HEK293T (cell line): ENCODE data around the gene RBM10.

ENCODE experiments used
- ARNT ChIP-seq: fragments of 450-650 bp; IDR thresholded peaks from 2 replicates; pipeline ENCODE4 v1.6.1; 2017; ENCODE audit warnings: mild to moderate bottlenecking
- BHLHE40 ChIP-seq: fragments of 450-650 bp; IDR thresholded peaks from 2 replicates; pipeline ENCODE4 v1.6.1; 2016; ENCODE audit warnings: mild to moderate bottlenecking, moderate library complexity, borderline replicate concordance
- HDGF ChIP-seq: fragments of 450-650 bp; IDR thresholded peaks from 2 replicates; pipeline ENCODE4 v1.6.1; 2017; ENCODE audit warnings: antibody characterized with exemption, borderline replicate concordance
- NFRKB ChIP-seq: fragments of 450-650 bp; IDR thresholded peaks from 2 replicates; pipeline ENCODE4 v1.6.1; 2016; ENCODE audit warnings: mild to moderate bottlenecking, moderate library complexity
- PKNOX1 ChIP-seq: fragments of 450-650 bp; IDR thresholded peaks from 2 replicates; pipeline ENCODE4 v1.6.1; 2016
- SP1 ChIP-seq: fragments of 450-650 bp; IDR thresholded peaks from 2 replicates; pipeline ENCODE4 v1.6.1; 2017
- SUZ12 ChIP-seq: fragments of 450-650 bp; IDR thresholded peaks from 2 replicates; pipeline ENCODE4 v1.6.1; 2016; ENCODE audit warnings: mild to moderate bottlenecking
- TARDBP ChIP-seq: fragments of 450-650 bp; IDR thresholded peaks from 2 replicates; pipeline ENCODE4 v1.6.1; 2016
- ZNF384 ChIP-seq: fragments of 450-650 bp; IDR thresholded peaks from 2 replicates; pipeline ENCODE4 v1.6.1; 2016

DNA sequence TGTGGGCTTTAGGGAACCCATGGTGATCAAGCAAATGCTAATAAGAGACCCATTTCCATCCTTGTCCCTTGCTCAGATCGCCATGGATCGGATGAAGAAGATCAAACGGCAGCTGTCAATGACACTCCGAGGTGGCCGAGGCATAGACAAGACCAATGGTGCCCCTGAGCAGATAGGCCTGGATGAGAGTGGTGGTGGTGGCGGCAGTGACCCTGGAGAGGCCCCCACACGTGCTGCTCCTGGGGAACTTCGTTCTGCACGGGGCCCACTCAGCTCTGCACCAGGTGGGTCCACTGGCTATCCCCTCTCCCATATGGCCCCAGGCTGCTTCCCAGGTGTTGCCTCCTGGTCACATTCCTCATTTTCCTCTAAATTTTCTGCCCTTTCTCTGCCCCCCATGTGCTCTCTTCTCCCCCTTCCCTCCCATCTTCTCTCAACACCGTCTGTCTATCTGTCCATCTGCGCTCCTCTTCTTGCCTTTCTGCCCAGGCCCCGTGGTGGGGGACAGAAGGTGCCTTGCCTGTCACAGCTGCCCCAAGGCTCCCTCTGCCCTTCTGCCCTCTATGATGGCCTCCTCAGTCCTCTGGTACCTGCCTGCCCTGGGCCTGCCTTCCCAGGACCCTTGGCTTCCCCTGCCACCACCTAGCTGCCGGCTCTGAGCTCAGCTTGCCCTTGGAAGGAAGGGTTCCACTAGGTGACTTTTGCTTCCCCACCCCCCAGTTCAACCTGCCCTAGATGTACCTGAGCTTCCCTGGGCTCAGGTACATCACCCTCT is 78.6 kb downstream of the RBM10 start:
- TF ChIP-seq SP1 = no peak
- no peak for TF ChIP-seq BHLHE40
- TF ChIP-seq SUZ12 = no peak
- no peak for TF ChIP-seq ARNT
- no peak for TF ChIP-seq ZNF384
- TF ChIP-seq NFRKB = no peak
- TF ChIP-seq PKNOX1 = no peak
- TF ChIP-seq TARDBP = no peak
- TF ChIP-seq HDGF = no peak
